K562 (cell line): Measurements from ENCODE around the gene ZCCHC24. TPM values are rescaled to one million over a fixed set of nuclear protein-coding genes. Genes with fewer than 3 reads are reported as not detected.

ENCODE experiments used
- ATAC-seq: fragments of 200-7000 bp; cut with Tn5 transposase; 3 replicates; pipeline ENCODE4 v1.9.1; 2020; ENCODE audit warnings: moderate library complexity
- BruUV-seq: library from RNA; stranded (reverse); fragments of 400-500 nt; replicated peaks from 2 replicates; lab custom pipeline; 2021; lab: Mats Ljungman, UMichigan
- CTCF ChIA-PET: fragments of 300-600 bp; formaldehyde crosslinking; extraction: SDS; loops from one replicate; lab custom pipeline; 2021; ENCODE audit warnings: low intra/inter-chr PET ratio; lab: Yijun Ruan, JAX
- POLR2A ChIA-PET: fragments of 300-600, 350-650 bp; sonication (Branson Sonifier 250); formaldehyde crosslinking; extraction: SDS; loops from one replicate; lab custom pipeline; 2021; ENCODE audit warnings: antibody characterized with exemption, inconsistent platforms; lab: Yijun Ruan, JAX
- DNase-seq, 4 experiments: peaks; one replicate each; pipeline versions ENCODE4 v3.0.0 to v3.0.0-alpha.2; 2011 to 2018; ENCODE audit warnings: low spot score in 3 of 4, mixed read lengths in 3 of 4; ENCODE audit errors: extremely low read depth in 1 of 4
- FAIRE-seq: peaks from 2 replicates; lab custom pipeline; 2011; peaks lifted over from hg19 to GRCh38; lab: Jason Lieb, UNC
- H2AFZ ChIP-seq: 2 replicates; pipeline ENCODE4 v1.6.0; 2011; ENCODE audit warnings: low read depth, low read length, control low read depth, inconsistent platforms
- H3K27ac ChIP-seq: fragments of 200-600 bp; 3 replicates; pipeline ENCODE4 v1.8.0; 2011; ENCODE audit warnings: low read depth, mild to moderate bottlenecking, control low read depth, inconsistent platforms, low read length, moderate library complexity, mixed read lengths; ENCODE audit errors: extremely low read depth
- H3K27me3 ChIP-seq, 2 experiments: fragments of 300-600 bp in 1 of 2; 2 replicates in 1 of 2; 3 replicates in 1 of 2; pipeline versions ENCODE4 v1.6.0 to v1.8.0; 2011; ENCODE audit warnings: inconsistent platforms in 2 of 2, low read length in 2 of 2, mild to moderate bottlenecking in 1 of 2, mixed read lengths in 1 of 2, moderate library complexity in 1 of 2; ENCODE audit not compliant: control insufficient read depth in 2 of 2, insufficient read depth in 2 of 2
- H3K36me3 ChIP-seq: fragments of 300-600 bp; 3 replicates; pipeline ENCODE4 v1.8.0; 2011; ENCODE audit warnings: mild to moderate bottlenecking, low read length, inconsistent platforms; ENCODE audit not compliant: control insufficient read depth, insufficient read depth
- H3K4me1 ChIP-seq, 2 experiments: fragments of 200-600 bp in 1 of 2; replicated peaks in 1 of 2; 2 replicates in 1 of 2; 3 replicates in 1 of 2; pipeline versions ENCODE4 v1.5.1 to v1.8.0; 2011; ENCODE audit warnings: inconsistent platforms in 2 of 2, low read length in 2 of 2, mild to moderate bottlenecking in 1 of 2, mixed read lengths in 1 of 2, moderate library complexity in 1 of 2; ENCODE audit not compliant: control insufficient read depth in 2 of 2, insufficient read depth in 2 of 2
- H3K4me2 ChIP-seq: 2 replicates; pipeline ENCODE4 v1.6.1; 2011; ENCODE audit warnings: low read length, control low read depth, inconsistent platforms, mixed read lengths; ENCODE audit not compliant: insufficient read depth
- H3K4me3 ChIP-seq: fragments of 200-600 bp; sonication (generic), shearing (Covaris generic); 2 replicates; pipeline ENCODE4 v1.5.1; 2016; ENCODE audit warnings: control low read depth, inconsistent platforms
- H3K79me2 ChIP-seq: fragments of 200-600 bp; 3 replicates; pipeline ENCODE4 v1.8.0; 2011; ENCODE audit warnings: low read length, inconsistent platforms; ENCODE audit not compliant: control insufficient read depth, insufficient read depth
- H3K9ac ChIP-seq, 2 experiments: 2 replicates each; pipeline versions ENCODE4 v1.6.0 to v1.6.1; 2011; ENCODE audit warnings: low read depth in 2 of 2, low read length in 2 of 2, control low read depth in 1 of 2, inconsistent platforms in 1 of 2, mild to moderate bottlenecking in 1 of 2, mixed read lengths in 1 of 2; ENCODE audit not compliant: insufficient read depth in 1 of 2
- H3K9me1 ChIP-seq: one replicate; pipeline ENCODE4 v1.6.0; 2011; ENCODE audit warnings: inconsistent platforms, mild to moderate bottlenecking, low read length, moderate library complexity; ENCODE audit not compliant: control insufficient read depth, insufficient read depth
- H3K9me3 ChIP-seq: replicated peaks from 2 replicates; pipeline ENCODE4 v1.5.1; 2011; ENCODE audit warnings: low read depth, low read length, inconsistent platforms; ENCODE audit not compliant: control insufficient read depth, insufficient read depth
- H4K20me1 ChIP-seq: replicated peaks from 2 replicates; pipeline ENCODE4 v1.6.1; 2011; ENCODE audit warnings: low read length, inconsistent platforms, mixed read lengths; ENCODE audit not compliant: control insufficient read depth, insufficient read depth
- BRCA1 ChIP-seq, 2 experiments: fragments of 450-650 bp in 1 of 2; sonication (generic) in 1 of 2; formaldehyde crosslinking in 1 of 2; IDR thresholded peaks; 2 replicates each; pipeline versions ENCODE4 v1.5.0 to v1.6.1; 2017 to 2020; ENCODE audit warnings: mild to moderate bottlenecking in 1 of 2, missing genetic modification reagents in 1 of 2
- CBFA2T3 ChIP-seq: fragments of 450-650 bp; IDR thresholded peaks from 2 replicates; pipeline ENCODE4 v1.6.1; 2017
- ELF2 ChIP-seq: fragments of 250-450 bp; sonication (Bioruptor Pico); IDR thresholded peaks from 2 replicates; pipeline ENCODE4 v1.5.0; 2021; ENCODE audit warnings: mild to moderate bottlenecking
- MEF2D ChIP-seq: conservative IDR thresholded peaks from 2 replicates; pipeline ENCODE4 v1.6.1; 2016; ENCODE audit warnings: low read depth, missing genetic modification characterization, missing compliant biosample characterization
- NUFIP1 ChIP-seq: fragments of 450-650 bp; IDR thresholded peaks from 2 replicates; pipeline ENCODE4 v1.6.1; 2018; ENCODE audit not compliant: partially characterized antibody
- RBM34 ChIP-seq: fragments of 200-400 bp; formaldehyde crosslinking; IDR thresholded peaks from 2 replicates; pipeline ENCODE4 v1.6.1; 2018; ENCODE audit warnings: low read length, borderline replicate concordance; ENCODE audit not compliant: insufficient read depth
- SMARCE1 ChIP-seq: fragments of 450-650 bp; IDR thresholded peaks from 2 replicates; pipeline ENCODE4 v1.7.1; 2016; ENCODE audit warnings: mild to moderate bottlenecking
- ZBTB5 ChIP-seq: fragments of 450-650 bp; IDR thresholded peaks from 2 replicates; pipeline ENCODE4 v1.6.1; 2017; ENCODE audit warnings: antibody characterized with exemption
- ZFP1 ChIP-seq: fragments of 450-650 bp; formaldehyde crosslinking; IDR thresholded peaks from 2 replicates; pipeline ENCODE4 v1.4.0; 2020; ENCODE audit warnings: mild to moderate bottlenecking, mixed read lengths
- ZFP36 ChIP-seq: fragments of 150-350 bp; IDR thresholded peaks from 2 replicates; pipeline ENCODE4 v1.6.1; 2018; ENCODE audit warnings: low read length, low read depth; ENCODE audit not compliant: partially characterized antibody
- ZNF318 ChIP-seq, 2 experiments: fragments of 450-650 bp; IDR thresholded peaks; 2 replicates each; pipeline ENCODE4 v1.6.1; 2016; ENCODE audit warnings: mild to moderate bottlenecking in 2 of 2, borderline replicate concordance in 1 of 2, low read depth in 1 of 2, moderate library complexity in 1 of 2
- ZNF584 ChIP-seq: fragments of 200-800 bp; sonication (Bioruptor generic); IDR thresholded peaks from 2 replicates; pipeline ENCODE4 v1.6.1; 2016; ENCODE audit warnings: low read depth, mild to moderate bottlenecking, missing genetic modification characterization, missing compliant biosample characterization
- WGBS: fragments of 100-300 bp; shearing (Covaris generic); methylation state at CpG from one replicate; pipeline ENCODE4 v1.1.6; 2016; ENCODE audit warnings: low coverage, mixed read lengths; ENCODE audit not compliant: insufficient coverage; ENCODE audit errors: missing lambda C conversion rate; 5-methylcytosine and 5-hydroxymethylcytosine counted together
- in situ Hi-C: fragments of 300-500 bp; cut with MboI; formaldehyde crosslinking; loops from 4 replicates; pipeline ENCODE4 v1.15.0; 2018; ENCODE audit warnings: inconsistent platforms, mixed read lengths
- intact Hi-C: fragments of 100-400 bp; cut with micrococcal nuclease; formaldehyde crosslinking; loops from 2 replicates; pipeline ENCODE4 v1.14.2; 2022
- polyA plus RNA-seq, 8 experiments: library from polyadenylated mRNA; depleted of rRNA in 4 of 8; stranded (reverse) in 5 of 8; unstranded in 3 of 8; fragments of >200 nt; fragmentation: Nextera tagmentation in 2 of 8; fragmentation: Illumina TruSeq in 1 of 8; extraction: Ambion mirVana in 2 of 8; extraction: Trizol in 1 of 8; gene quantifications; 2 replicates each; pipeline versions ENCODE4 v1.2.1 to v1.2.3, GENCODE V29; 2011 to 2014; ENCODE audit warnings: inconsistent platforms in 1 of 8, missing spikeins in 1 of 8
- total RNA-seq, 7 experiments: library from RNA; depleted of rRNA in 6 of 7; stranded (reverse); fragments of >200 nt in 6 of 7; fragmentation: Illumina TruSeq in 2 of 7; extraction: Trizol in 2 of 7; gene quantifications; 2 replicates each; pipeline versions ENCODE4 v1.2.1 to v1.2.3, GENCODE V29; 2011 to 2021; ENCODE audit warnings: low replicate concordance in 1 of 7

The ZCCHC24 gene
- total and polyA plus RNA-seq, 9 of the 15 experiments (the other 6 are each of a cell fraction or from before 2014, with no cell fraction given), result 0.84 to 11.0 (median 4.6) TPM

GRCh38 chr10:79349766-79350406 lies 95.5 kb downstream of the ZCCHC24 start:
- Histone ChIP-seq H3K4me2 (peak overlapping the region; percentile 88), H3K27me3 (no peaks in the 10 kb centered on the region), H3K4me3 (no peak overlapping the region; the same call in 1 of the 2 replicates), H3K27ac (peak overlapping the region; percentile 17; the same call in 1 of the 3 replicates), H3K36me3 (peaks cover 67% of the 10 kb centered on the region), H3K9me3 (no peaks in the 10 kb centered on the region), H2AFZ (no peak overlapping the region), H3K79me2 (peaks cover 39% of the 10 kb centered on the region), H3K9me1 (peaks cover 21% of the 10 kb centered on the region), H3K9ac (peak overlapping the region; percentile 95 to 99; a peak in 3 of 4 replicates), H3K4me1 (peaks cover 25 to 50% of the 10 kb centered on the region in 2 experiments), H4K20me1 (peaks cover 25% of the 10 kb centered on the region)
- in situ Hi-C loops, result no loop called here
- WGBS, result 69% methylated on average over 6 of the region's 6 CpGs
- CTCF ChIA-PET, result no interaction called here
- intact Hi-C loops, result no loop called here
- no TSS peak for BruUV-seq
- POLR2A ChIA-PET, result interaction anchor here (0.5 to 1.5 kb wide), 4 partner anchors 13 to 222 kb away, joined by 3 to 9 read pairs (median 4); no protein-coding TSS in a partner anchor
- no peak for ATAC-seq
- FAIRE-seq, result no peak
- DNase-seq, result peak in 2 of 4 experiments; percentile 14 to 53
- TF ChIP-seq ZFP36 (no peak), MEF2D (tag) (no peak), ZNF318 (IDR thresholded peaks at IDR 0.05; ENCODE audit: borderline replicate concordance in 1 of 2, low read depth in 1 of 2) (no peak), ZBTB5 (no peak), BRCA1 (IDR thresholded peaks at IDR 0.05) (no peak), BRCA1 (CRISPR knock-in tag; IDR thresholded peaks at IDR 0.05) (no peak), RBM34 (no peak), CBFA2T3 (peak; percentile 49), ZNF584 (CRISPR knock-in tag) (no peak), SMARCE1 (no peak), ELF2 (CRISPR knock-in tag) (no peak), NUFIP1 (no peak), ZFP1 (CRISPR knock-in tag) (no peak)
